HG02571 (cell line): ENCODE measurements around the gene KIF1C.

Source experiments
- ATAC-seq: cut with Tn5 transposase; IDR thresholded peaks from one replicate; pipeline ENCODE4 v1.9.1; 2021; ENCODE audit warnings: mild to moderate bottlenecking, moderate library complexity; ENCODE audit not compliant: unreplicated experiment

The KIF1C gene

GRCh38 chr17:4997302-4998026 lies at the start of gene KIF1C, which contains the start of gene INCA1:
KIF1C (plus strand) TSS chr17:4997950; CDS start chr17:5000247, 2,297 bp downstream.
INCA1 (minus strand) TSS chr17:4997522; CDS start chr17:4994437, 3,085 bp downstream.
- peak; percentile 74 for ATAC-seq

DNA sequence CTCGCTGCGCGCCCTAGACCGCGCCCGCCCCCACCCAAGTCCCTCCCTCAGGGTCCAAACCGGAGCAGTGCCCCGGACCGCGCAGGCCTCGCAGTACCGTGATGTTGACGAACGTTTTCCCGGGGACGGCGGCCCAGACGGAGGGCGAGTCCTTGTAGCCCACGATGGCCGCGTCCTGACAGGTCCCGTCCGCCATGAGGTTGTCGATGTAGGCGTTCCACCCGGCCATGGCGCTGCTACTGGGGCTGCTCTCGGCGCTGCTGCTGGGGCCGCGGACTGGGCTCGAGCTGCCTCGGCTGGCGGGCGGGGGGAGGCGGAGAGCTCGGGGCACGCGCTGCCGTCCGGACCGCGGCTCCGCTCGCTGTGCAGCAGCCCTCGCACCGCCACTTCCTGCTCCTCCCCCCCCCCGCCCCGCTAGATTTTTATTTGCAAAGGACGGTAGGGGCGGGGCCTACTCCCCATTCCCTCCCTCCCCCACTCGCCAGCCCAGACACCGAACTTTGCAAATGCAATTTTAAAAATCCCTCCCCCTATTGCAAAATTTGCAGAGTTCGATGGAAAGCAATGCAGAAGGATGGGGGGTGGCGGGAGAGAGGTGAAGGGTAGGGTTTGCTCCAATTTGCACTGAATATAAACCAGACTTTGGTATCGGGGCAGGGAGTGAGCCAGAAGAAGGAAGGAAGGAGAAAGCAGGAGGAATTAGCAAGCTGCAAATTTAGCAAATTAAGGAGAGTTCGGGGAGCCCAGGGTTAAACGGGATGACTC lies 49.4 kb upstream of the KIF1C start, which contains the start of gene PFN1:
PFN1 (minus strand) TSS at position 365 of the 765 bp plus-strand sequence; CDS start at position 229, 136 bp downstream.
- peak; percentile 28 for ATAC-seq

DNA sequence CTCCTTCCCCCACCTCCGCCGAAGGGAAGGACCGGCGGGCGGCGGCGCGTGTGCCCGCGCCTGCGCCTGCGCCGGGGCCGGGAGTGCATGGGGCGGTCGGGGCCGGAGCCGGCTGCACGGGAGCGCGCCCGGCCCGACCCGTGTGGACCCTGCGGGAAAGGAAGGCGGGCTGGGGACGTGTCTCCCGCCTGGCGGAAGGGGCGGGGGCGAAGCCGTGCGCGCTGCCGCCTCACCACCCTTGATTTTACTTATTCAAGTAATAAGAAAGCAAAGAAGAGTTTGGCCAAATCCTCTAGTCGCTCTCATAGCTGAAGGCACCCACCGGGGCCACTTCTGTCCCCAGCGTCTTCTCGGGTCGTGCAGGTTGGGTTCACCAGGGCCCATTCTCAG lies 48.8 kb upstream of the KIF1C start:
- peak; percentile 22 for ATAC-seq

- ATAC-seq: peak; percentile 22
Measured at GRCh38 chr17:4949321-4950074, 48.3 kb upstream of the KIF1C start.

DNA sequence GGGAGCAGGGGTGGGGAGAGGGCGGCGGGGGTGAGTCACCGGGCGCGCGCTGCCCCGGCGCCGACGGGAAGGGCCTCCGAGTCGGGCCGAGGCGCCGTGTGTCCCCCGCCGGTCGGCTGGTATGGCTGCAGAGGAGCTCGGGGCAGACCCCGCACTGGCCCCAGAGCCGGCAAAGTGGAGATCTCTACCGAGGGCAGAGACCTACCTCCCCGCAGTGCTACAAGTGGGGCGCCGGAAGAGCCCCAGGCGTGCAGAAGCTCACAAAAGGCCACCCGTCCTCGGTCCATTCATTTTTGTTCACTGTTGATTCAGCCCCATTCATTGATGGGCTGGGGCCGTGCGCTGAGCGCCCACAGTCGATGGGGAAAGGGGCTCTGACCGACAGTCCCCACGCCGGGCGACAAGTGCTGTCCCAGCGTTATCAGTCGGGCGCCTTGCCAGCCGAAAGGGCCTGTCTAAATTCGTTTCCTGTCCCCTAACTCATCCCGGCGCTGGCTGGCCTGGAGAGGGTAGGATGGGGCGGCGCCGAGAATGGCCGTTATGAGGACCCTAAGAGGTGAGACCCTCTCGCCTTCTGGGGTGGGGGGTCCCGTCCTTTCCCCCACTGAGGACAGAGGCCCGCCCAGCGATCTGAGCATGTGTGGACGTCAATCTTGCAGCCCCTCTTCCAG lies 47.5 kb upstream of the KIF1C start:
- ATAC-seq: no peak

- no peak for ATAC-seq
Measured at GRCh38 chr17:4950746-4951204, 47.0 kb upstream of the KIF1C start, which contains the start of gene ENO3. ENO3 (plus strand) TSS chr17:4951119; CDS start chr17:4951830, 711 bp downstream.

GRCh38 chr17:4951486-4951885 lies 46.3 kb upstream of the KIF1C start:
- ATAC-seq: no peak

GRCh38 chr17:4953451-4953961 lies 44.2 kb upstream of the KIF1C start:
- ATAC-seq: no peak

DNA sequence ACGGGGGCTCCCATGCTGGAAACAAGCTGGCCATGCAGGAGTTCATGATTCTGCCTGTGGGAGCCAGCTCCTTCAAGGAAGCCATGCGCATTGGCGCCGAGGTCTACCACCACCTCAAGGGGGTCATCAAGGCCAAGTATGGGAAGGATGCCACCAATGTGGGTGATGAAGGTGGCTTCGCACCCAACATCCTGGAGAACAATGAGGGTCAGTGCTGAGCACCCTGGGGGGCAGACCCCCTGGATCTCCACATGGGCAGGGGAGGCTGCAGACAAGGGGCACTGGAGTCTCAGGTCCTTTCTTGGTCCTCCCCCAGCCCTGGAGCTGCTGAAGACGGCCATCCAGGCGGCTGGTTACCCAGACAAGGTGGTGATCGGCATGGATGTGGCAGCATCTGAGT lies 42.7 kb upstream of the KIF1C start:
- ATAC-seq: no peak

DNA sequence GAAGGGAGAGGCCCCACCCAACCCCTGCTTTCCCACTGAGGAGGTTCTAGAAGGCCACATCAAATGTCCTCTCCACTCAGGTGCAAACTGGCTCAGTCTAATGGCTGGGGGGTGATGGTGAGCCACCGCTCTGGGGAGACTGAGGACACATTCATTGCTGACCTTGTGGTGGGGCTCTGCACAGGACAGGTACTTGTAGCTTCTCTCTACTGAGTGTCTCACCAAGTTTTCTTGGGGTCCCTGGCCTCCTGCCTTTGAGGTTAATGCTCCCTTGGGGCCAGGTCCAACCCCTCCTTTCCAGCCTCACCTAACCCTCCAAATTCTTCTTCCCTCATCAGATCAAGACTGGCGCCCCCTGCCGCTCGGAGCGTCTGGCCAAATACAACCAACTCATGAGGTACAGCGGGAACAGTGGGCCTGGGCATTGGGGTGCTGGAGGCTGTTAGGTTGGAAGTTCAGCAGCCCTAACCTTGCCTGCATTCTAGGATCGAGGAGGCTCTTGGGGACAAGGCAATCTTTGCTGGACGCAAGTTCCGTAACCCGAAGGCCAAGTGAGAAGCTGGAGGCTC lies 41.2 kb upstream of the KIF1C start:
- no peak for ATAC-seq

DNA sequence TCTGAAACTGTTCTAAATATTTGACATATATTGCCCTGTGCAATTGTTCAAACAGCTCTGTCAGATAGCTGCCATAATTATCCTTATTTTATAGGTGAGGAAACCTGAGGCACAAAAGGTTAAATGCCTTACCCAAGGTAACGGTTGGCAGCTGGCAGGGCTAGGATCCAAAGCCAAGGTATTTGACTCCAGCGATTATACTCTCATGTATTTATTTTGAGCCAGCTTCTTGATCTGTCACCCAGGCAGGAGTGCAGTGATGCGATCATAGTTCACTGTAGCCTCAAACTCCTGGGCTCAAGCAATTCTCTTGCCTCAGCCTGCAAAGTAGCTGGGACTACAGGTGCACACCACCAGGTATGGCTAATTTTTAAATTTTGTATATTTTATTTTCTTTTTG lies 39.6 kb upstream of the KIF1C start:
- no peak for ATAC-seq

DNA sequence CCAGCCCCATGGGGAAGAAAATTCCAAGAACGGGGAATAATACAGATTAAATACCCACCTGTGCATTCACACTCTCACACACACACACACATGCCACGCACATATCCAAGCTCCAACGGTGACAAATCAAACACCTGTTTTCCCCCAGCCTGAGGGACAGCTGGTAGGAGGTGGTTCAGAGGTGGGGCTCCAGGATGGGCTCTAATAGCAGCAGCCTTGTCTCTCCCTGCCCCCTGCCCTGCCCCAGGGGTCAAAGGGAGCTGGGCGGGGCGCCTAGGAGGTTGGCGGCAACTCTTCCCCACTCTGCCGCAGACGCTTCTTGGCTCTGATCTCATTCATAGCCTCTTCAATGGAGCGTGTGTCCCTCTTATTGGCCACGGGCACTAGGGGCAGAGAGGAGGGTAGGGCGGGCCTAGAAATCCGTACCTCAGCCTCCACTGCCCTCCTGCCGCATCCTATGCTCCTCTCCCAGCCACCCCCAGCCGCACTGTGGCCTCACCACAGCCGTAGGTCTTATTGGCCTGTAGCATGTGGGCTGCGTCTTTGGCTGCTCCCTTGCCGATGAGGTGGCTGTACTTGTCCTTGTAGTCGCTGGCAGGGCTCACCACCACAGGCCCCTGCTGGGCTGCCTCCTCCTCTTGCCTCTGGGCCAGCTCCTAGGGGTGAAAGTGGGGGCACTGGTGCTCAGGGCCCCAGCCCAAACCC lies 38.3 kb upstream of the KIF1C start:
- no peak for ATAC-seq

DNA sequence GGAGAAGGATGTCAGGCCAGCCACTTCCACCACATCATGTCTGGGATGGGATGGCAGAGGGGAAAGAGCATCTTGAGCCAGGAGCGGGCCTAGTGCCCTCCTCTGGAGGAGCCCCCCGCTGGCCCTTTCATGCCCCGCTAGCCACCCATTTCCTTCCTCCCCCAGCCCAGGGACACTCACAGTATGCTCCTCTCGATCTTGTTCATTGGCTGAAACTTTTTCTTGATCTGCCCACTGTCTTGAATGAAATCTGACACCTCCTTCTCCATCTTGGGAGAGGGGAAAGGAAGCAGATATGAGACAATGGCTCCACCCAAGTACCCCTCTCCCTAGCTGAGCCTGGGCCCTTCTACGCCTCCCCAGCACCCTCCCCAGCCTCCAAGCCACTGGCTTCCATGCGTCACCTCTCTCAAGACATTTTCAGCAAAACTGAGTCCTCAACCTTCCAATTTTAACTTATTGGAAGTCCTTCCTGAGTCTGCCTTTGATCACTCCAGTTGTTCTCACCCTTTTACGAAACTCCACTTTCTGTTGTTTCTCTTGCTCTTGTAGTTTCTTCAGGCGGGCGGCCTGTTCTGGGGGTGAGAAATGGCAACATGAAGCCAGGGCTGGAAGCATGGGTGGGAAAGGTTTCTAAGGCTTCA lies 37.3 kb upstream of the KIF1C start:
- no peak for ATAC-seq

DNA sequence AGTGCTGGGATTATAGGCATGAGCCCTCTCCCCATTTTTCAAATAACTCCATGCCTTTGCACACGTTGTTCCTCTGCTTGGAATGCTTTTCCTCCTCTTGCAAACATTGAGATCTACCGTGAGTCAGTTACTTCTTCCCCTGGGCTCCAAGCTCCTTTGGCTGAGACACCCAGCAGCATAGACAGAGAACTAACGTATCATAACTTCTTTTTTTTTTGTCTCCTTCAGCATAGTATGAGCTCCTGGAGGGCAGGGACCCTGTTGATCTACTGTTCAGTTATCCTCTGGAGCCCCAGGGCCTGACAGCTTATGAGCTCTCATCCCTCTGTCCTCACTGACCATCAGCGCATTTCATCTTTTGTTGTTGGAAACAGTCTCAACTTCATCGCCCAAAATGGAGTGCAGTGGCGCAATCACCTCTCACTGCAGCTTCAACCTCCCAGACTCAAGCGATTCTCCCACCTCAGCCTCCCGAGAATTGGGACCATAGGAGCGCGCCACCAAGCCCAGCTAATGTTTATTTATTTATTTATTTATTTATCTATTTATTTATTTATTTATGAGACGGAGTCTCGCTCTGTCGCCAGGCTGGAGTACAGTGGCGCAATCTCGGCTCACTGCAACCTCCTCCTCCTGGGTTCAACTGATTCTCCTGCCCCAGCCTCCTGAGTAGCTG lies 32.3 kb upstream of the KIF1C start:
- ATAC-seq: no peak

DNA sequence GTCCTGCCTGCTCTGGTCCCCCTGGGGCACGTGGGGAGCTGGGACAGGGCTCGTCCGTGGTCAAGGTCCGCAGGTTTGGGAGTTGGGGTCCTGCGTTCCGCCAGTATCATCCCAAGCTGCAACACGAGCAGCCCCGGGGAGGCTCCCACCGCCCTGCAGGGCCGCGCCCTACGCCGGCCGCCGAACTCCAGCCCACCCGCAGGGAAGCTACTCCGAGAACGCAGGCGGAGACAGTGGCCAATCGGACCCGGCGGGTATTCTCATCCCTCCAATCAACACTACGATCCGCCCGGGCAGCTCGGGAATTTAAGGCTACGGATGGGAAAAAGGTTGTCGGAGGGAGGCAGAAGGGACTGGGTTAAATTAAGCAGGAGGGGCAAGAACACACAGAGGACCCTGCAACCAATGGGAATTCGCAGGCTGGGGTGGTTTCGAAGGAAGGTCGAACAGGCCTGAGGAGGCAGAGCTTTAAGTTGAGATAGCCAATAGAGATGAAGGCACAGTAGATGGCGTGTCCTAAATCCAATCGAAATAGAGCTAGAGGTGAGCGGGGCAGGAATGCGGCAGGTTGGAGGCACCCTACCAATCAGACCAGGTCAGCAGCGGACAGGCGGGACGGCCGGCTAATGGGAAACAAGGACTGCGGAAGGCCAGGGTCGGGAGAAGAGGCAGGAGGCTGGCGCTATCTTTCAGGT lies 30.8 kb upstream of the KIF1C start:
- peak; percentile 83 for ATAC-seq

DNA sequence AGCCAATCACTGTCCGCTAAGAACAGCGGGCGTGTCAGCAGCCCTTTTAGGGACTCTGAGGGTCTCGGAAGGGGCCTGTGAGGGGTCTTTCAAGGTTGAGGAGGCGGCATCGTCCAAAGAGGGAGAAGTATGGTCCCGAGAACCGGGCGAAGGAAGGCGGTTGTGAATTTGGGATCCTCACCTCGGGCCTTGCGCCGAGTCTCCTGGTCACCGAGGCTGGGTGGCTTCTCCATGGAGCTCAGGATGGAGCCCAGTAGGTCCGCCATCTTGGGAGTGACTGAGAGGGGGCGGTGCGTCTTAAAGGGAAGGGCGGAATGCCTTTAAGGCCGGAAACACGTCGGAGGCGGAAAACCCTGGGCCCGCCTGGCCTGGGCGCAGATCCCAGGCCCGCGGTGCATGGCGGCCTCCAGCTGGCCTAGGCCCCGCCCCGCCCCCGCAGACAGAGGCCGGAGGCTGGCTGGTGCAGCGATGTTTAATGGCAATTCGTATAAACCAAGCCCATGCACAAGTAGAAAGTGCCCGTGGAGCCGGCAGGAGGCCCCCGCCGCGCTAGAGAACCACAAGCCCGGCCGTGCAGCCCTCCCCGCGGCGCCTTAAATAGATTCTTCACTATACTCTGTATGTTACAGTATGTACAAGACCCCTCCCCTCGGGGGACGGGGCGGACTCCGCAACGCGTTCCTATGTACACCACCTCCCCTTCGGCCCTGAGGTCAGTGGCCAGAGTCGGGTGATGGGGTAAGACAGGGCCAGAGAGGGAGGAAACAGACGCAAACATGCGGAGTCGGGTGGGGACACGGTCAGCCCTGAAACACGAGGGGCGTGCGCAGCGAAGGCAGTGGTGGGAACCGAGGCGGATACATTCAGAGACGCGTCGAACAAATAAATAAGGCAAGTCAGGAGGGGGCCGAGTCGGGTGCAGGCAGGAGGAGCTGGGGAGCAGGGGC lies 29.9 kb upstream of the KIF1C start, which contains the start of gene SPAG7:
SPAG7 (minus strand) TSS at position 279 of the 947 bp plus-strand sequence; CDS start at position 266, 13 bp downstream.
- peak; percentile 53 for ATAC-seq
